ENCODE results near the gene NEK10.
"Not testable (repeated sequence)": the region's sequence is repeated elsewhere in the genome, so short reads cannot be mapped to it uniquely, and the experiment has no call there.

NEK10 gene

DNA sequence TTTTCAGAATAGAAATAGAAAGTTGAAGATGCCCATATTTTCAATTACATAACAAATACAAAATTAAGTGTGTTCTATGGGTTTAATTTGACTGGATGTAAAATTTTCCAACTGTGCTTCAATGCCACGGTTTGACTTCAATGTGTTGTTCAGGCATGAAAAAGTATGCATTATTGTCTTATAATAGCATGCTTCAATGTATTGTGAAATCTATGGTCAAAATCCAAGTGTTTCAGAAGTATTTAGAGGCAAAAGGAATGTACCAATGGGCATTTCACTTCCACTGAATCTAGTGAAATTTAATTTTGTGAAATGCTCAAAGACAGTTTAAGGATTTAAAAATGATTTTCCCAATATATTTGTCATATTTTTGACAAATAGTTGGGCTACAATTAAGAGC, 16.0 kb downstream of the NEK10 start:
- no peak for DNase-seq

DNA sequence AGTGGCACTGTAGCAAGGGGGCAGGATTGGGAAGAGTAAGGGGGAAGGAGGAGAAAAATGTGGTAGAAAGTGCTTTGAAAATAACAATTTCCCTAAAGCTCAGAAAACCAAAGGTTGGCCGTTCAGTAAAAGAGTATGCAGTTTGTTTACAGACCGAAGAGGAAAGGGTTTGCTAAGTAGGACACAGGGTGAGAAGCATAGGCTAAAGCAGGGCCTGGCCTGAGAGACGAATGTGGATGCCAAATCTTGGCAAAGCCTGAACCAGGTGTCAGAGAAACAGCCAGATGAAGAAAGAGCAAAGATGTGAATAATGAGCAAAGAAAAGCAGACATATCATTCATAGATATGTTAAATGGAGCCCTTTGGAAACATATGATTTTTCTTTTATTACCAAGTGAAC, 17.1 kb downstream of the NEK10 start:
- DNase-seq = no peak

DNA sequence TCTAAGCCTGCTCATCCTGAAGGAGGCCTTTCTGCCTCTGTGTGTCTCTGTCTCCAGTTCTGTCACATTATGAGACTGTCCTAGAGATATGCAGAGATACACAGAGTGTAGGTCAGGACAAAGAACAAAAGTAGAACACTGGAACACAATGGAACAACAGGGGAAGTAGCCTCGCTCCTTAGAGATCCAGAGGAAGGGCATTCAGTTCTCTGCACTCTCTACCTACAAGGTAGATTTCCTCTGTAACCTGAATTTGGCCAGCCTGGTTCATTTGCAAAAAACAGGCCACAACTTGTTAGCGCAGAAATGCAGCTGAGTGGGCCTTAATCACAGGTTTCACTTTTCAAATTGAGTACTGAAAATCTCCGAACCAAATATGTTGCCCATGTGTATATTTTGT, 19.4 kb downstream of the NEK10 start:
- DNase-seq = no peak

DNA sequence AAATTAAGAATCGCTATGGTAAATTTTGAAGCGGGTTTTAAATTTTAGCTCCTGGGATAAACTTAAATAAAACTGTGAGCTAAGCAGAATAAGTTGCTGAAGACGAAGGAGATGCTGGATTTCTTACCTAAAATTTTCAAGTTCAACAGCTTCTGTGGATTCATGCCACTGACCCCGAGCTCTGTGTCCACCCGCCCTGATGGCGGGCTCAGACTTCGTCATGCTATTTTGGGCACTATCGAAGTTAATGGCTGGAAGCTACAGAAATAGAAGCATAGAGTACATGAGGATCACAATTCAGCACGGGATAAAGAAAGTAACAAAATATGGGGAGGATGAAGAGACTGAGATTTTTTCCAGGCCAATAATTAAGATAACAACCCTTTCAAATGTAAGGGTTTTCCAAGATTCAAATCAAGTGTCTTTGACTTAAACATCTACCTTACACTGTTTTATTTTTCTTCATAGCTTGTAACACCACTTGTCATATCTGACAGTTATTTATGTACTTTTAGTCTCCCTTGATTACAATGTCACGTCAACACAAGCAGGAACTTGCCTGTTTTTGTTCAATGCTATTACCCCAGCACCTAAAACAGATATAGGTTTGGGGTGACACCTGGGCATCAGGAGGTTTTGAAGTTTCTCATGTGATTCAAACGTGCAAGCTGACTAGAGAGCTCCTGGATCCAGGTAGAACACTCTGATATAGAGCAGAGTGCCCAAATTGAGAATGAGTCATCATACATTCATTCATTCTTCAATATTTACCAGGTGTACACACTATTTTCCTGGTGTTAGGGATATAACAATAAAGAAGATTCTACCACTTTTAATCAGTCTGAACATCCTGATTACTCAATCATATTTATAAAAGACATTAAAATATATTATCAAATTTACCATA, 23.0 kb downstream of the NEK10 start:
- no peak for DNase-seq

DNA sequence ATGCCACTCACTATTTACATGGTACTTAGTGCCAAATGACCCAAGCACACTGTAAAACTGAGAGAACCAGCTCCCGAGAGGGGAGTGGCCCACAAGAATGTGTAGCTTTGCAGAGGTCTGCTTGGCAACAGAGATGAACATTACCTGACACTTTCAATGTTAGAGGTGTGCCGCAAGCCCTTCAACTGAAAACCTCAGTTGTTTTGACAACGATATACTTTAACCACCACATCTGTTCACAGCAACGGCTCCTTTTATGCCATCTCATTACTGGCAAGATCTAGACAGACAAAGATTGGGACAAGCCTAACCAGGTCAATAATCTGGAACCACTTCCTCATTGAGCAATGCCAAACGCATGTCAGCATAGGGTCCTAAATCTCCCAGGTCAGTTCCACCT, 23.7 kb downstream of the NEK10 start:
- no peak for DNase-seq

DNA sequence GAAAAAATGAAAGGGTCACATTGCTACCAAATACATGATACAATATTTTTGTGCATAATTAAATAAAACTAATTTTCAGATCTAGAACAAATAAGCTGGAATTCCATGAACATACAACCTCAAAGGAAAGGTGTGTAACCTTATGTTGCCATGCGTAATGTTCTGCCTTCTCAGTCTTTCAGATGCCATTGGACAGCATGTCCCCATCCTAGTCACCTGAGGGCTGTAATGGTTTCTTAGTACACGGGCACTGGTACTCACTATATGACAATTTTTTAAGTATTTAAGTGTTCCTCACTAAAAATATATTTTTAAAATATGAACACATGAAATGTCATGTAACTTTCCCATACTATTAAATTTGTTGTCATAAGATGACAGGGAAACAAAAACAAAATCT, 24.1 kb downstream of the NEK10 start:
- DNase-seq = no peak

DNA sequence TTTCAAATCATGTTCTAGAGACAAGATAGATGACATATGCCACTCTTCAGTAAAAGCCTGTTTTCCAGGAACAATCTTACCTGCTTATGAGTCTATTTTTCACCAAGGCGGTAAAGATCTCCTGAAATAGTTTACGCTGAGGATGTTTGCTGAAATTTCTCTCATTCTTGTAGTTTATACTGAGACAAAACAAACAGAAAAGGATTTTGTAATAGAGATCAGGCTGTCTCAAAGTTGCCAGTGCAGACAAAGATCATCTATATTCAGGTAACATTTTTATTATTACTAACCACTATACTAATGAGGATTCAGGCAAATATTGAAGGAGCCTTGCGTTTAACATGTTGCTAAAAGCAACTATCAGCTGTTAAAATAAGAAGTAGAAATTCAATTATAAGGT, 25.0 kb downstream of the NEK10 start:
- no peak for DNase-seq

DNA sequence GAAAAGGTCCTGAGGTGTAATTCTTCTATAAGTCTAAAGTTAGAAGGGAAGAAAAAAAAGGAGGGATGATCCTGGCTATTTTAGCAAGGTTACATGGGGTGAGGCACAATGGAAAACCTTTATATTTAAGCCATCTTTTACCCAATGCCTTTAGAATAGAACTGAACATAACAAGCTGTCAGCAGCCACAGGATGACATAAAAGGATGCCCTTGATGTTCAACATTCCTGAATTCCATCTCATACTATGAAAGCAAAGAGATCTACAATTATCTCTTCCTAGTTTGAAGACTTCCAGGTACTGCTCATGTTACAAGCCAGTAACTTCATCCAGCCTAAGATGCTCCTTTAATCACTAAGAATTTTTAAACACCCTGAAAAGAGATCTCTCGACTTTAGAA, 26.9 kb downstream of the NEK10 start:
- DNase-seq = no peak

DNA sequence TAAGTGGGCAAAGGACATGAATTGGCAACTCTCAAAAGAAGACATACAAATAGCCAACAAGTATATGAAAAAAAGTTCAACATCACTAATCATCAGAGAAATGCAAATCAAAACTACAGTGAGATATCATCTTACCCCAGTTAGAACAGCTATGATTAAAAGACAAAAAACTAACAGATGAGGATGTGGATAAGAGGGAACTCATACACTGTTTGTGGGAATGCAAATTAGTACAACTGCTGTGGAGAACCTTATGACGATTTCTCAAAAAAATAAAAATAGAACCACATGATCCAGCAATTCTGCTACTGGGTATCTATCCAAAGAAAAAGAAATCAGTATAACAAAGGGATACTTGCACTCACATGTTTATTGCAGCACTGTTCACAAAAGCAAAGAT, 28.6 kb downstream of the NEK10 start:
- DNase-seq = no peak

DNA sequence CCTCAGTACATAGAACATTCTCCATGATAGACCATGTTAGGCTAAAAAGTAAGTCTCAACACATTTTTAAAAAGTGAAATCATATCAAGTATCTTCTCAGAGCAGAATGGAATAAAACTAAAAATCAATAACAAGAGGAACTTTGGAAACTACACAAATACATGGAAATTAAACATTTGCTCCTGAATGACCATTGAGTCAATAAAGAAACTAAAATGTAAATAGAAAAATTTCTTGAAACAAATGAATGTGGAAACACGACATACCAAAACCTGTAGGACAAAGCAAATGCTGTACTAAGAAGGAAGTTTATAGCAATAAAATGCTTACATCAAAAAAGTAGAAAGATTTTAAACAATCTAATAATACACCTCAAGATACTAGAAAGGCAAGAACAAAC, 33.6 kb downstream of the NEK10 start:
- DNase-seq = no peak

DNA sequence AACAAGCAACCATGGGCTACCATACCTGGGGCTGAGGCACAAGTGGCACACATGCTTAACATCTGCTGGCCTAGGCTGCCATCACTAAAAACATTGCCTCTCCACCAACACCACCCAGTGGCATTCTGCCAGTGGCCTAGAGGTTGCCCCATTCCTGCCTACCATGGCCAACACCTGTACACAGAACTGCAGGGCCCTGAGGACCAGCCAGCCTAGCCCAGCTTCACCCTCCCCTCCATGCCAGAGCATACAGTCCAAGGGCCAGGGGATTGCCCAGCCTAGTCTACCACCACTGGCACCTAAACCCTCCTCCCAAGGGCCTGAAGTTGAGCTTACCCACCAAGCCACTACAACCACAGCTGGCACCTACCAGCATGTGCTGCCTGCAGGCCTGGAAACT, 35.3 kb downstream of the NEK10 start:
- DNase-seq = no peak

DNA sequence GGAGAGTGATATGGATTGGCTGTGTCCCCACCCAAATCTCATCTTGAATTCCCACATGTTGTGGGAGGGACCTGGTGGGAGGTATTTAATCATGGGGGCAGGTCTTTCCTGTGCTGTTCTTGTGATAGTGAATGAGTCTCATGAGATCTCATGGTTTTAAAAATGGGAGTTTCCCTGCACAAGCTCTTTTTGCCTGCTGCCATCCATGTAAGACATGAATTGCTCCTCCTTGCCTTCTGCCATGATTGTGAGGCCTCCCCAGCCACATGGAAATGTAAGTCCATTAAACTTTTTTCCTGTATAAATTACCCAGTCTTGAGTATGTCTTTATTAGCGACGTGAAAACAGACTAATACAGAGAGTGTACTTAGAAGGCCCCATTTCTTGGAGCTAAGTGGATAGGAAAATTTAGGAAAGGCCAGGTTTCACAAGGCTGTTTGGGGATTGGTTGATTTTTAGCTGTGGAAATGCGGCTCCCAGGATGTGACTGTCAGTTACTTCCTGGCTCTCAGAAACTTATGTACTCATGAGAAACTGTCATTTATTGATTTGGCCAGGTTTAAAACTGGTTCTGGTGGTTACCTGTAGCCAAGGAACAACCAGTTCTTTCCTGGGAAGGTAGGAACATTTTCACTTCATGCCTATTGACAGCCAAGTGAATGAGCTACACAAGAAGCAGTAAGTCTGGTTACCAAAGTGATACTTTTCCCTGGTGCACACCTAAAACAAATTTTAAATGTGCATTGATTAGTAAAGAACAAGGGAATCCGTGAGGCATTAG, 40.0 kb downstream of the NEK10 start:
- not testable (repeated sequence) for DNase-seq

DNA sequence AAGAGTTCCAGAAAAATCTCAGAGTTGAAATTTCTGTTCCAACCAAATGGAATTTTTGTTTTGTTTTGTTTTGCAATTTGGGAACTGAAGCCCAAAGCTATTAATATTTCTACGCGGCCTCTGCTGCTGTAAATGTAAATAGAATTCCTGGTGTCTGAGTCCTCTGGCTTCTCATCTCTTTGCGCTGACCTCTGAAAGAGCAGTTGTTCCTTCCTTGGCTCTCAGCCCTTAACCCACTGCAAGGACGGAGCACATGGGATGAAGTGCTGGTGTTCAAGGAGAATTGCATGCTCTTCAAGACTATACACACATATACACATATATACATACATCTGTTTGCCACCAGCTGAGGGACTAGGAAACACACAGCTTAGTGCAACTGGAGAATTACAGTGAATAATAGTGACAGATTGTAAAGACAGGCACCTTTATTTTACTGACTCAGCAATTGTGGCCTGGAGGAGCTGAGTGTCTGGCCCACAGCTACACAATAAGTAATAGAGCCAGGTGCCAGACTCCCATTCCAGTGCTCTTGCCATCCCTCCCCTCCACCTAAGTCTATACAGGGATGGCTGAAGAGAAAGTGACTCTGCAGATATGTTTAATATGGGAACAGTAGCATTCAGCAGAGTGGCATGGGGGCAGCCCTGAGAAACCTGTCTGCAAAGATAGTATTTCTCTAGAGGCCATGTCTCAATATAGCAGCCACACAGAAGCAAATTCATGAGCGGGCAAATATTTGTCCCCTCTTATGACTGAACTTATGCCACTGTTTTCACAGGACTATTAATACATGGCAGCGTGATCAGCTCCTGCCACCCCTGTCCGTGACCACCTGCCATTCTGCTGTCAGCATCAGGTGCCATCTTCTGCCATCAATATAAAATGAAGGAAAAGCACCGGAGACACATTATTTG, 42.3 kb downstream of the NEK10 start:
- no peak for DNase-seq

DNA sequence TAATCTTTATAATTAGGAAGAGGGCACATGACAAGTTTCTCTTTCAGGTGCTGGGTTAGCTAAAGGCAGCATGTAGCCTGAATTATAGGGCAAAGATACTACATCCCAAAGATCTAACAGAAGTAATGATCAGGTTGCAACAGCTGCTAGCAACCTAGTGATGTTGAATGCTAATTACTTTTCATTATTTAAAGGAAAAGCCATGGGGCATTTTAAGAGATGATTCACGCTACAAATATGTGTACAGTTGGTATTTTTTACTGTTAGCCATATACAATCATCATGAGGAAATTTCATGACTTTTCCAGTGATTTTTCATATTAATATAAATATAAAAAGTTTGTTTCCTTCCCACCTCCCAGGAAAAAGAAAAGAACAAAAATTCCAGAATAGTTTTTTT, 43.0 kb downstream of the NEK10 start:
- no peak for DNase-seq

DNA sequence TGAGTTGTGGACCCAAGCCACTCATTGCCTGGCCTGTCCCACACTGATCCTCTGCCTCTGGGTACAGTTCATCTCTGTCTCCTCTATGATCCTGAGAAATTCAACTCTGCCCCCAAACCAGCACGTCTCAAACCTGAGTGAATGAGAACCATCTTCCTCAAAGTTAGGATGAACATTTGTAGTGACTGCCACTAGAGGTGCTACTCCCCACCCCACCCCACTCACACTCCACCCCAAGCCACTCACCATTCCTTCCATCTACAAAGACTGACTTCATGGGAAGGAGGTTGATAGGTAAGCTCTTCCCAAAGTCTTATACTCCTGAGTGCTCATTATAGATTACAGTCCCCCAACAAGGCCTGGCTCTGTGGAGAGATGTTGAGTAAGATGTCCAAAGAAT, 43.8 kb downstream of the NEK10 start:
- DNase-seq = no peak

DNA sequence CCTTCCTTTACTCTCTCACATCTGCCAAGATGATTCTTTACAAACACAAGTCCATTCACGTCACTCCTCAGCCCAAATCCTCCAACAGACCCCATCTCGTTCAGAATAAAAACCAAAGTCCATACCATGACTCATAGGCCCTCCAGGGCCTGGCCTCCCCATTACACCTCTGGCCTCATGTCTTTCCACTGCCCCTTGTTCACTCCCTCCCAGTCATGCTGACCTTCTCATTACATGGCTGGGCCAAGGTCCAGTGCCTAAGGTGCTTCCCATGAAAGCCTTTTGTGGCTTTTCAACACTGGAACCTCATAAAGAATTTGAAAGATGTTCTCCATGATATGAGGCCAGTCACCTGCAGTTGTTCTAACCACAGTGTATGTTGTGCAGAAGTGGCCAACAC, 44.5 kb downstream of the NEK10 start:
- DNase-seq = no peak

DNA sequence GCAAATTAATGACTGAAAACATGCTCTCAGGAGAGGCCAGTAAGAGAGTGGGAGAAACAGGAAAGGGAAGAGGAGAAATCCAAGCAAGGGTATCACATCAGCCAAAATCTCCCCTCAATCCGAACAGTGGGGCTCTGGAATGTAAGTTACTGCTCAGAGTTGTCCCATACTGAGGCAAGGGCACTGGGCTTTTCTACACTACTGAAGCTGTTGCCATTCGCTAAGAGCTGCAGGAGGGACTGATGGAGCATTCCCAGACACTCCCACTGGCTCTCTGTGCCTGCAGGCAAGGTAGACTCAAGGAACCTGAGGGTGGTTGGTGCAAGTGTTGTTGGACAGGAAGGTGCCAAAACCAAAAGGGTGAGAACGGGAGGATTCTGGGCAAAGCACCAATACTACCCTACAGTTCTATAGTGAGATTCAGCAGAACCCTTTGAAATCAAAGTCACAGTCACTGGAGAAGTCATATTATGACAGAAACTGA, 46.1 kb downstream of the NEK10 start:
- no peak for DNase-seq

DNA sequence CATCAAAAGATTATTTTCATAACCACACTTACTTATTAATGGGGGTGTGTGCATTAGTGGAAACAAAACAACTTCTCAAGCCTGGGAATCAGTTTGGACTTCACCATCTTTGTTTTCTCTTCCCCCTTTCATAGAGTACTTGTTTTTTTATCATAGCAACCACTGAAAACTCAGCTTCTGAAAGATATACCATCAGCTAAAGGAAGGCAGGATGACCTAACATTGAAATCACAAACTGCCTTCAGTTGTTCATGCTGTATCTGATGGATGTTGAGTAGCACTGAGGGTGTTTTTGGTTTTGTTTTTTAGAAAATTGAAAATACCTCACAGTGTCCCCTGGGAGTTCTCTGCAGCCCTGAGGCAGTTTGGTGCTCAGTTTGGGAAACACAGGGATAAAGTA, 46.5 kb downstream of the NEK10 start:
- no peak for DNase-seq

DNA sequence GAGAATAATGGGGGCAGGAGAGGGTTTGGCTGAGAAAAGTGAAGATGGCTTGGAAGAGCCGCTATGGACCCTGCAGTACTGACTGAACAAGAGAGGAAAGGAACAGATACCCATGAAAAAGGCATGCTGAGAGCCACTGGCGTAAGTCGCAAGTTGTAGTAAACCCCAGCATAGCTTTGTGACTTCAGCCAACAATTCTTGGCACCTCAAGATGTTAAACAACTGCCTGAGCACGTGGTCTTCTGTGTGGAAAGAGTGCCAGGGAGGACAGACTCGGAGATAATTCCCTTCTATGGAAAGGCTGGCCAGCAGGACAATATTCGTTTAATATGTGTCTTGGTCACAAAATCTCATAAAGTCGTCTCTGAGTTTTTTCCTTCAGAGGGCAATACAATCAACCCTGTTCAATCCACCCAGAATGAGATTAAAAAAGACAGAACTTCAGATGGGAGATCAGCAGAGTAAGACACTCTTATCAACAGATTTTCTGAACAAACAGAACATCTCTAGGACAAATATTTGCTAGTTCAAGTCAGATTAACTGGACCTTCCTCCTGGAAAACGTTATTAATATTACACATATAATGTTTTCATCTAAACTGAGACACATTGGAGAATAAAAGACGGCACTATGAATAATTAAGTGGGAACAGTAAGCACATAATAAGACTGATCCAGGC, 49.2 kb downstream of the NEK10 start:
- no peak for DNase-seq

DNA sequence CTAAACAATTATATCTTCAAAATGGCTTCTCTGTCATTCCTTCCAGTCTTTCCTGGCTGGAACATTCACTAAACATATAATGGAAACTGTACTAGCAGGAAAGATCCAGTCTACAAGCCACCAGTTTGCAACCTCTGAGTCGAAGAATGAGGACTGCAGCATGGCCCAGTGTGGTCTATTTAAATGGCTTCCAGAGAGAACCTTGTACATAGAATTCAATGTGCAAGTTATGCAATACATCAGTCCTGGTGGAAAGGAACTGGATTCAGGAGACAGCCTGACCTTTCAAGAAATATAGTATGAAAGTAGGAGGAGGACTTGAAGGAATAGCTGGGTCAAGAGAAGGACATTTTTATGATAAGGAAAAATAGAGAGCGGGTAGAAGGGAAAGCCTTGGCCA, 49.9 kb downstream of the NEK10 start:
- DNase-seq = no peak

DNA sequence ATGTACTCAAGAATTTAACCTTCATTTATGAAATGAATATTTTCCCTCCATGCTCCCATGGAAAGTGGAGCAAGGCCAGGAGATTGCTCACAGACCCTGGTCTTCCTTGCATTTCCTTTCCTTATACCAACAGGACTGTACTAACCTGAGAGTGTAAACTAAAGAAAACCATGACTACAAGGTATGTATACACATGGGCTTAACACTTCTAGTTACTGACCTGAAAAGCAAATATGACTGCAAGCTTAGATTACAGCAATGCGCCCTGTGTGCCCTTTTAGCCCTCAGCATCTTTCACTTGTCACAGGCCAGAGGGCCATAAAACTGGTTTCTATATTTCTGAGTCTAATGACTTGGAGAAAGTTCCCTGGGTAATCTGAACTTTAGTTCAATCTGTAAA, 52.1 kb downstream of the NEK10 start:
- no peak for DNase-seq

DNA sequence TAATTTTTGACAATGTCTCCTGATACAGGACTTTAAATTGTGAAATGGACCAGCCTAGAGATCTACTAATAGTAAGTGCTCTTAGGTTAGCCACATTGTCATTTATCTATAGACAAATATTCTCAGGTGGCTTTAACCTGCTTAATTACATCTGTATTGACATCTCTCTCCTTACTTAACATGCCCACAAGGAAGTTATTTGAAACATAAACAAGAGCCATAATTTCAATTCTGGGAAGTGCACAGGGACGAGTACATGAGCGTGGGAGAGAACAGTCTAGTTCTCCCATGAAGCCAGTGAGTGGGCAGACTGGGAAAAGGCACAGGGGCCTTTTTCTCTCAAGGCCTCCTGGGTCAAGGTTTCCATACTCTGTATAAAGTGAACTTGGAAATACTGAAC, 54.2 kb downstream of the NEK10 start:
- no peak for DNase-seq

Data from RPMI8226 (cell line).